WERI-Rb-1 (cell line): ENCODE data around the gene CHIA.

Experiments
- DNase-seq: peaks from one replicate; pipeline ENCODE4 v3.0.0-alpha.2; 2020
- H3K27ac ChIP-seq: fragments of 250-450 bp; sonication (Bioruptor Pico); 2 replicates; pipeline ENCODE4 v1.5.1; 2020; ENCODE audit warnings: mild to moderate bottlenecking, moderate library complexity
- H3K27me3 ChIP-seq: fragments of 250-450 bp; sonication (Bioruptor Pico); 2 replicates; pipeline ENCODE4 v1.5.1; 2021; ENCODE audit warnings: mild to moderate bottlenecking, low read depth, moderate library complexity; ENCODE audit not compliant: insufficient read depth, severe bottlenecking
- H3K36me3 ChIP-seq: fragments of 250-450 bp; sonication (Bioruptor Pico); 2 replicates; pipeline ENCODE4 v1.5.1; 2020; ENCODE audit warnings: mild to moderate bottlenecking, moderate library complexity
- H3K4me3 ChIP-seq: 2 replicates; pipeline ENCODE4 v1.5.1; 2011; ENCODE audit warnings: low read depth, mild to moderate bottlenecking, control low read depth, low read length
- H3K9me3 ChIP-seq: fragments of 250-450 bp; sonication (Bioruptor Pico); 2 replicates; pipeline ENCODE4 v1.5.1; 2021; ENCODE audit warnings: mild to moderate bottlenecking, moderate library complexity; ENCODE audit not compliant: severe bottlenecking
- TF ChIP-seq, protein P1 (sequence below): IDR thresholded peaks from 2 replicates; pipeline ENCODE4 v1.5.1; 2011; ENCODE audit warnings: low read depth, mild to moderate bottlenecking, control low read depth, inconsistent platforms, low read length

The CHIA gene

GRCh38 chr1:111251570-111251969, 39.1 kb upstream of the CHIA start:
- no peak overlapping the region for H3K4me3 ChIP-seq
- H3K27me3 ChIP-seq = peaks cover 17% of the 10 kb centered on the region
- no peak overlapping the region for H3K27ac ChIP-seq
- DNase-seq = no peak
- H3K9me3 ChIP-seq = no peaks in the 10 kb centered on the region
- H3K36me3 ChIP-seq = no peaks in the 10 kb centered on the region
- TF ChIP-seq, protein P1, sequence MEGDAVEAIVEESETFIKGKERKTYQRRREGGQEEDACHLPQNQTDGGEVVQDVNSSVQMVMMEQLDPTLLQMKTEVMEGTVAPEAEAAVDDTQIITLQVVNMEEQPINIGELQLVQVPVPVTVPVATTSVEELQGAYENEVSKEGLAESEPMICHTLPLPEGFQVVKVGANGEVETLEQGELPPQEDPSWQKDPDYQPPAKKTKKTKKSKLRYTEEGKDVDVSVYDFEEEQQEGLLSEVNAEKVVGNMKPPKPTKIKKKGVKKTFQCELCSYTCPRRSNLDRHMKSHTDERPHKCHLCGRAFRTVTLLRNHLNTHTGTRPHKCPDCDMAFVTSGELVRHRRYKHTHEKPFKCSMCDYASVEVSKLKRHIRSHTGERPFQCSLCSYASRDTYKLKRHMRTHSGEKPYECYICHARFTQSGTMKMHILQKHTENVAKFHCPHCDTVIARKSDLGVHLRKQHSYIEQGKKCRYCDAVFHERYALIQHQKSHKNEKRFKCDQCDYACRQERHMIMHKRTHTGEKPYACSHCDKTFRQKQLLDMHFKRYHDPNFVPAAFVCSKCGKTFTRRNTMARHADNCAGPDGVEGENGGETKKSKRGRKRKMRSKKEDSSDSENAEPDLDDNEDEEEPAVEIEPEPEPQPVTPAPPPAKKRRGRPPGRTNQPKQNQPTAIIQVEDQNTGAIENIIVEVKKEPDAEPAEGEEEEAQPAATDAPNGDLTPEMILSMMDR = no peak

DNA sequence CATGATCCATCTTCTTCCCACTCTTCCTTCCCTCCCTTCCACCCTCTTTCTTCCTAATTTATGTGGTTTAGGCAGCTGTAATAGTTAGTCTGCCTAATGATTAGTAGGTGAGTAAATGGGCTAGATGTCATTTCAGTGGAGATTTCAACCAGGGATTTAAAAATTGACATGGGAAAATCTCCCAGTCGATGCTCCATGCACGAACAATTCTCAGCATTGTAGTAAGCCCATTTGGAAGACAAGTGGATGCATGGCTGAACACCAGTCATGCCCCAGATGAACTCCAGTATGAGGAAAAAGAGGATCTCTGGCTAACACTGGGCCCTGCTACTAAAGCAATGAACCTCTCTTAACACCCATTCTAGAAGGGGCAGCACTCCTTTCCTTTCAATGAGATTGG, 37.9 kb upstream of the CHIA start:
- Histone ChIP-seq H3K36me3 (no peaks in the 10 kb centered on the region), H3K9me3 (no peaks in the 10 kb centered on the region), H3K4me3 (no peak overlapping the region), H3K27me3 (peaks cover 22% of the 10 kb centered on the region), H3K27ac (no peak overlapping the region)
- DNase-seq = no peak
- TF ChIP-seq, protein P1 = no peak

DNA sequence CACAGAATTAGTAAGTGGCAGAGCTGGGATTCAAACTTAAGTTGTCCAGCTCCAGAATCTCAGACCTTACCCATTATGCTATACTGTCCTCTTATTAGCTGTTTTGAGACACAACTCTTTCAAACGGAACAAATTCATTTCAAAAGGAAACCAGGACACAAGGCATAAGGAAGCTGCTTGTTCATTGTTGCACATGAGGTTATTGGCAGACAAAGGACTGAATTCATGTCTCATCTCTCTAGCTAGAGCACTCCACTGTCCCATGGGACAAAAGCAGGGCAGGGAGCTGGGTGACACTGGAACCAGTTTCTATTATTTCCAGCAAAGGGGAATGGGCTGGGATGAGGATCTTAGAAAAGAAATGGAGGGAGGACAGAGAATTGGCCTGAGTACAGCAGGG, 36.8 kb upstream of the CHIA start:
- no peak for DNase-seq
- TF ChIP-seq, protein P1 = no peak
- Histone ChIP-seq H3K36me3 (no peaks in the 10 kb centered on the region), H3K4me3 (no peak overlapping the region), H3K9me3 (no peaks in the 10 kb centered on the region), H3K27me3 (peaks cover 22% of the 10 kb centered on the region), H3K27ac (no peak overlapping the region)

DNA sequence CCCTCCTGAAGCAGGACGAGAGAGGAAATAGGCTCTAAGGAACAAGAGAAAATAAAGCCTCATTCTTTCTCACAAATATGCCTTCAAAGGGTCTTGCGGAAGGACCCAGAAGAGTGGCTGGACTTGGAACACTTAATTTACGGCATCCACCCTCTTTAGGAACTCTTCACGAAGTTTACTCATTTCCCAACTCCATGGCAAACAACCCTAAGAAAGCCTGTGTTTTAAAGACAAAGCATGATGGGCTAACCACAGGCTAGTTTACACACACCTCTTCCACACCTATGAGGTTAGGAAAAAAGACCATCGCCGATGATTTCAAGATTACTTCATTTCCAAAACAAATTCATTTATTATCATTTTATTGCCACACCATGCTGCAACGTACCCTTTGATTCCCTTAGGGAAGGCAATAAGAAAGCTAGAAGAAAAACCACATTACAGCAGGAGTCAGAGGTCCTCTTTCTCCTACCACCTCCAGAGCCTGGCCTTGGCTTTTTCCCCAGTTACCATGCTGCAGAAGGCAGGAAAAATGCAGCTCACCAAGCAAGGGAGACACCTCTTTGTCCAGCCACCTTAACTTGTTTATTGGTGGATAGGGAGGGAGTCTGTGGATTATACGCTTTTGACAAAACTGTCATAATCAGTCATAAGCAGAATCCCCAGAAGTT, 33.5 kb upstream of the CHIA start:
- no peak overlapping the region for H3K27ac ChIP-seq

GRCh38 chr1:111267801-111268508, 22.7 kb upstream of the CHIA start:
- no peak for DNase-seq
- TF ChIP-seq, protein P1 = no peak
- no peaks in the 10 kb centered on the region for H3K9me3 ChIP-seq
- H3K4me3 ChIP-seq = no peak overlapping the region
- H3K36me3 ChIP-seq = no peaks in the 10 kb centered on the region
- H3K27me3 ChIP-seq = peaks cover 5% of the 10 kb centered on the region
- H3K27ac ChIP-seq = no peak overlapping the region

More for the DNA sequence above, 33.5 kb upstream of the CHIA start:
- TF ChIP-seq, protein P1 = no peak
- no peak for DNase-seq
- Histone ChIP-seq H3K4me3 (no peak overlapping the region), H3K27me3 (peaks cover 16% of the 10 kb centered on the region), H3K36me3 (no peaks in the 10 kb centered on the region), H3K9me3 (no peaks in the 10 kb centered on the region)
